GM19099 (cell line): ENCODE results near the gene LRP8.

Source experiments
- POLR2A ChIP-seq: IDR thresholded peaks from 3 replicates; pipeline ENCODE4 v1.6.1; 2011; ENCODE audit warnings: low read depth; ENCODE audit not compliant: insufficient read length; ENCODE audit errors: extremely low read depth

LRP8 gene

DNA sequence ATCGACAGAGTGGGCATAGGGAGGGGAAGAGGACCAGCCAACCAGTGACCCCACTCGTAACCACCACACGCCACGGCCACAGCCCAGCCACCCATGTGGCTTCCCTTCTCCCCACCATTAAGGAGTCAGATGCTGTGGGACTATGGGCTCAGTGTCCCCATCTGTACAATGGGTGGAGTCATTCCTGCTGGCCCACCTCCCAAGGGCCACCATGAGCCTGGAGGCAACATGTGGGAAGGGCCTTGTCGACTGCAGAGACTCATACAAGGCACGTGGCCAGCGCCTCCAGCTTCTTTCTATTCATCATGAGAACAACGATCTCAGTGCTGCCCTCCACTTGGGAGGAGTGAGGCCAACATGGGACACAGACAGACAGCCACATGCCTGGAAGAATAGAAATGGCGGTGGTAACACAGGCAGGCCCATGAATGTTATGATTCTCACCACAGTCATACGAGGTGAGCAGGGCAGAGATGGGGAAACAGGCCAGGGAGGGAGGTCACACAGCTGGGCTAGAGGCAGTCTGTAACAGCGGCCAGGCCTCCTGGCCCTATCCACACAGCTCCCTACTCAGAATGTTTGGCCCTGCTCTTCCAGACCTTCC, 16.1 kb downstream of the LRP8 start:
- TF ChIP-seq POLR2A = no peak

DNA sequence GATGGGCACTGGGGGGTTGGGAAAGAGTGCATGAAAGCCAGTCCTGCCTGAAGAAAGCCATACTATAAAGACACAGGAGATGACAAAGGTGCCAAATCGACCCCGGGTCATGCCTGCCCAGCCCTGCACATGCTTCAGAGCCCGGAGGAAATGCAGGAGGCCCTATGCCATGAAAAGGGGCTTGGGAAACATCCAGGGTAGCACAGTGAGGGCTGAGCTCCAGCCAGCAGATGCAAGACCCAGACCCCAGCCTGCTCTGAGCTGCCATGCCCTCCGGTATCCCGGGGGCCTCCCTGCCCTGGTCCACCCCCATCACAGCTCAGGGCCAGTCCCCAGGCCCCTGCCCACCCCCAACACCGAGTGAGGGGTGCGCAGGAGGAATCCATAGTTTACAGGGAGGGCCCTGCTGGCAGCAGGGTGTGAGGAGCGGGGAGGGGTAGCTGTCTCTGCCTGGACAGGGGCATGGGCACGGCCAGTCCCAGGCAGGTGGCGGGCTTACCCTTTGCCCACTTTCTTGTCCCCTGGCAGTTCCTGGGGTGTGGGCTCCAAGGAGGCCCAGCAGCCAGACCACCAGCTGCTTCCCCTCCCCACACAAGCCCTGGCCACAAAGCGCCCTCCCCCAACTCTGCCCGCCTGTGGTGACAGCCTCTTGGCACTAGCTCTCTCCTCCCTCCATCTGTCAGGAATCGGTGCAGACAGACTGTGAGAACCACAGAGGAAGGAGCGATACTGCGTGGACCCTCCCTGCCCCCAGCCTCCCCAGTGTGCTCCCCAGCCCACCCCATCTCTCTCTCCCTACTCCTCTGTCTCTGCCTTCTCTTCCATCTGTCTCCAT, 16.8 kb downstream of the LRP8 start:
- no peak for TF ChIP-seq POLR2A

DNA sequence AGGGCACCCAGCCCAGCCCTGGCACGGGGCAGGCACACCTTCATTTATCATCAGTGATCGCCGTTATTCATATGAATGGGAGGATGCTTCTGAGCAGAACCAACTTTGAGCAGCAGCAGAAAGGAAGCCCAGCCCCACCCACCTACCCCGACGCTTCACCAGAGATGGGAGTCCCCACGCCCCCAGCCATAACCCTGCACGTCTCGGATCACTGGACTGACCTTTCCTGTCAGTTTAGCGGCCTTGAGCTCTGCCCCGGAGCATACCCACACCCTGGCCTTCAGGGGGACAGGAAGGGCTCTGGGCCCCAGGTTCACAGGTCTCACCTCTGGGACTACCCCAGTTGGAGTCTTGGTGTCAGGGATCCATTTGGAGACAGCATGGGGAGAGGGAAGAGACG, 18.1 kb downstream of the LRP8 start:
- TF ChIP-seq POLR2A = no peak

DNA sequence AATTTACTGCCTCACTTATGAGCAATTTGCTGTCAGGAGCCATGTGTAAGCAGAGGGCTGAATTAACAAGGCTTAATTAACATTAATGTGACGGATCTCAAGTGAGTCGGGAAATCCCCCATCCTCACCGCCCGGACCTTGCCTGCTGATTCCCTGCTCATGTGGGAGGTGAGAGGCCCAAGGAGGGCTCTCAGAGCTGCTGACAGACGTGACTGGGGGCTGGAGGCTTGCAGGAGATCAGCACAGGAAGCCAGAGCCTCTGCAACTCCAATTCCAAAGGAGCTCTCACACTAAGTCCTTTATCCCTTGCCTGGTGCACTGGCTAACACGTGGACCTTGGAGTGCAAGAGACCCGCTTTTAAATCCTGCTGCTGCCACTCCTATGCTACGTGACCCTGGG, 19.4 kb downstream of the LRP8 start:
- TF ChIP-seq POLR2A = no peak

DNA sequence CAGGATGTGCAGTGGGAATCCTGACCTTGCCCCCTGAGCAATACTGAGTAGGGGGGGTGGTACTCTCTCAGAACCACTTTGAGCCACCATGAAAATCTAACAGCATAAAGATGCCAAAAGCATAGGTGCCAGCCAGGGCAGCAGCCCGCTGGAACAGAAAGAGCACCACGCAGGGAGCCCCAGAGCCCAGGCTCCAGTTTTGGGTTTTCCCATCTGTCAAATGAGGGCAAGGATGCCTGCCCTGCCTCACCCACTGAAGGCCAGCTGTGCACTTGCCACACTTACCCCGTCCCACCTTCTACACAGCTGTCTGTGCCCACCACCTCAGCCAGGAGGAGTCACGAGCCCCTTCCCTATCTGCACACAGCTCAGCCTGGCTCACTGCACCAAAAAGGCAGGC, 20.8 kb downstream of the LRP8 start:
- TF ChIP-seq POLR2A = no peak

DNA sequence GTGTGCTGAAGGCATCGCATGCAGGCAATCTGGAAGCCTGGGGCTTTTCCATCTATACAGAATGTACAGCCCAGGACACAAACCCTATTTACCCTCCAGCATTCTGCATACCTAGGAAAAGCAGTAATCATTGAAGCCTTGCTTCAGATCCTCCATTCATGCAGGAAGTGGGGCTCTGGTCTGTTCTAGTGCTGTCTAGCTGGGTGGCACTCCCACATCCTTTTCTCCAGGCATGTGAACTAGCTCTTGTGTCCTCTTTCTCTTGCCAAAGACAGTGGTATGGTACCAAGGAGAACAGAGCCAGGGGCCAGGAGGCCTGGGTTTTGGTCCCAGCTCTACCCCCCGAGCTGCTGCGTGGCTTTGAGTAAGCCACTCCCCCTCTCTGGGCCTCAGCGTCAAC, 21.7 kb downstream of the LRP8 start:
- no peak for TF ChIP-seq POLR2A

DNA sequence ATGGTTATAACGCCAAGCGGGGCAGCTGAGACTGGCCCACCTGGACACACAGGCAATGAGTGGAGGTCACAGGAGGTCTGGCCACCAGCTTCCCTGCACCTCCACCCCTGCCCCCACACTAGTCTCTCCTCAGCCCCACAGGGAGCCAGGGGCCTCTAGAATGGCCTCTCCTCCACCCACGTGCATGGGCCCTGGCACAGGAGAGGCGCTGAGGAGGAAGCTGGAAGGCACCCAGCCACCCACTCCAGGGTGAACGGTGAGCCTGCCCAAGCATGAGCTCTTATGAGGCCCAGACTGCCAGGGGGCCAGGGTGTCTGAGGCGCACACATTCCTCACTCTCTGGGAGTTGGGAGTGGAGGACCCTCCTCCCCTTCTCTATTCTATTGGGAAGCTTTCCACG, 22.2 kb downstream of the LRP8 start:
- no peak for TF ChIP-seq POLR2A

DNA sequence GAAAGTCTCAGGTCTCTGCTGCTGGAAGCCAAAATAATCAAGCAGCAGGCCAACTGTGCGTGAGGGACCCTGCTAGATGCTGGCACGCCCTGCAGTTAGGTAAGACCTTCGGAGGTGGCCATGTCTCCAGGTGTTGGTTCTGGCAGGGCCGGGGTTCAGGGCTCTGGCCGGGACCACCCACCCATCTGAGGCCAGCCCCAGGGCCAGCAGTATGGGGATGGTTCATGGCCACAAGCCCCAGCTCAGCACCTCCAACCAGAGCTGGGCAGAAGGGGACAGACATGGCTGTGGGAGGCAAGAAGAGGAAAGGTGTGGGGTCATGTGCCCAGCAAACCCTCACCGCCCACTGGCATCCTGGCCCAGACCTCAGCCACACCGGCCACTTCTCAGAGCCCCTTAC, 23.3 kb downstream of the LRP8 start:
- TF ChIP-seq POLR2A = no peak

DNA sequence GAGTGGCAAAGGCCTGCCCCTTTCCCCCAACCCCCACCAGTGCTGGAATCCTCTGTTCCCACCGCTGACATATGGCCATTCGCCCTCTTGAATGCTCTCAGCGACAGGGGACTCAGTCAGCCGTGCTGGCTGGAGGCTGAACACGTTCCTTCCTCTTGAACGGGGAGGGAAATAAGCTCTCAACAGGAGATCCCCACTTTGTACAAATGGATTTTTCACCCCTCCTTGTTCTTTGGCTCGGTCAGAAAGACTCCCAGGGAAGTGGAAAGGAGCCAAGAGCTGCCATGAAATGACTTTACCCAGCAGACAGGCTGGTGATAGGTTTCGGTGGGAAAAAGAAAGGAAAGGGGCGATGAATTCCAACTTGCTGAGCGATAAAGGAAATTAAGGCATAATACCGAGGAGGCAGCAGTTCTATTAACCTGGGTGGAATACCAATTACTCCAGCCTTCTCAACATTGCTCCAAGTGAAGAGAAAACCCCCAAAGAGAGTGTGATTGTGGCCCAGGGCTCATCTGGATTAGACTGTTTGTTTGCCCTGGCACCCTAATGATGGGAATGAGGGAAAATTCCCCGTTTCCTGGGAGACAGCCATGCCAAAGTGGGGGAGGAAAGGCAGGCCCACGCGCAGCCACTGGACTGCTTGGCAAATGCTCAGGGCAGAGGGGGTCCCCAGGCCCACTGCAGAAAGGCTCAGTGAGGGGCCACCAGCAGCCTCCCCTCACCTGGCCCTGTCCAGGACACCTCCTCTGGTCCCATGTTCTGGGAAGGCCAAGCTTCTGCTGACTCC, 23.9 kb downstream of the LRP8 start:
- TF ChIP-seq POLR2A = no peak

DNA sequence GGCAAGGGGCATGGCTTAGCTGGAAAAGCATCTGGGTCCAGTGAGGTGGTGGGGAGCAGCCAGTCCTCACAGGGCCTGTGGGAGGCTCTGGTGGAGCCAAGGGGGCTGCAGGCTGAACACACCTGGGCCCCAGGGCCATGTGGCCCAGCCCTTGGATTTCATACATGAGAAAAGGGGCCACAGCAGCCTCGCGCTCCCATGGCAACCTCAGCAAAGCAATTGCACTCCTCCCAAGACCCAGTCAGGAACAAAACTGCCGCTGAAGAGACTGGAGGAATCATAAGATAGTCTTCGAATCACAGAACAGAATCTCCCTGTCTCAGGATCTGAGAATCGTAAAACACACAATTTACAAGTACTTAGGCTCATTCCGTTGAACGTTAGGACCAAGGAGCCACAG, 24.6 kb downstream of the LRP8 start:
- TF ChIP-seq POLR2A = no peak

DNA sequence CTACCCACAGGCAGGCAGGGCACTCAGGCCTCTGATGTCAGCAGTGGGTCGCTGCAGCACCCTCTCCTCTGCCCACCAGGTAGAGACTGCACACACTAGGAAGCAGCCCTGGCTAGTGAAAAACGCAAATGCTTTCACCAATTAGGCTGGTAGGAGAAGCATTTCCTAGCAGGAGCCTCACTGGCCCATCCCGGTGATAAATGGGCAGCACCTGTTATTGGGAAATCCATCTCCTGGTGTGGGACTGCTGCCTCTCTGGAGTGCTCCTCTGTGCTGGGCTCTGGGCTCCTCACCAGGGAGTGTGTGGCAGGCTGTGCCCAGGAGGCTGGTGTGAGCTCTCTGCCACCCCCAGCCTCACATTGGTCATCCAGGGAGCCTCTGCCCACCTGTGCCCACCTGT, 28.6 kb downstream of the LRP8 start:
- no peak for TF ChIP-seq POLR2A

DNA sequence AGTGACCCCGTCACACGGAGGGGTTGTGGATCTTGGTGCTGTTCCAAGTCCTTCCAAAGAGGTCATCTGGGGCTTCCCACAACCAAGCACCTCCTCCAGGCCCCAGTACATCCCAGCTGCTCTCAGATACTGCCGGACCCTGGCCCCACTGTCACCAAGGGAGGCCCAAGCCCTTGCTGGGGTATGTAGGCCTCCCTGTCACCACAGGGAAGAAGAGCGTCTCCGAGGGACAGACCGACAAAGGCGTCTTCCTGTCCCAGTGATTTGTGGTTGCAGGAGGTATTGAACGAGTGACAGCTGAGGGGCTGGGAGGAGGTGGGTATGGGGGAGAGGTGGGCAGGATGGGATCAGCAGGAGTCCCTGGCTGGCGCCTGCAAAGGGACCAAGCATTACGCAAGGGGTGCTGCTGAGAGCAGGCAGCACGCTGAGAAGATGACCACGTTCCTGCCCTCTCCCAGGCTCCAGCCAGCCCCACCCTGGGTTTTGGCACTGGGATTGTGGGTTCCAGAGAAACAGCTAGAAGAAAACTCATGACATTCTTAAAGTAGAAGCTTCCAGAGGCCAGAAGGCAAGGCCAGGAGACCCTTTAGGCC, 29.7 kb downstream of the LRP8 start:
- TF ChIP-seq POLR2A = no peak

DNA sequence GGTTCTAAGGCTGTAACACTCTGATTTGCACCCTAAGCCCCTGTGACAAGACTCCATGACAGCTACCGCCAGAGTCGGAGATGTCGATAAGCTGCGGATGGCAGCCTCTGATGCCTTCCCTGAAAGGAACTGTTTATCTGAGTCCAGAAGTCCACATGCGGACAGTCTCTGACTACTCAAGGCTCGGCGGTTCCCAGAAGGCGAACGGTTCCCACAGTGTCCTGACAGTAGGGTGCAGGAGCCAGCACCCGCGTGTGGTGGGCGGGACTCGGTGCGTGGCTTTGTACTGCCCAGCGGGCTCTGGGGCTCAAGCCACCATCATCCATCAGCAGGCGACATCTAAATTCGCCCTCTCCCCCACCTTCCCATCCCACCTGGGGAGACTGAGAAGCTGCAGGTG, 30.7 kb downstream of the LRP8 start:
- TF ChIP-seq POLR2A = no peak

DNA sequence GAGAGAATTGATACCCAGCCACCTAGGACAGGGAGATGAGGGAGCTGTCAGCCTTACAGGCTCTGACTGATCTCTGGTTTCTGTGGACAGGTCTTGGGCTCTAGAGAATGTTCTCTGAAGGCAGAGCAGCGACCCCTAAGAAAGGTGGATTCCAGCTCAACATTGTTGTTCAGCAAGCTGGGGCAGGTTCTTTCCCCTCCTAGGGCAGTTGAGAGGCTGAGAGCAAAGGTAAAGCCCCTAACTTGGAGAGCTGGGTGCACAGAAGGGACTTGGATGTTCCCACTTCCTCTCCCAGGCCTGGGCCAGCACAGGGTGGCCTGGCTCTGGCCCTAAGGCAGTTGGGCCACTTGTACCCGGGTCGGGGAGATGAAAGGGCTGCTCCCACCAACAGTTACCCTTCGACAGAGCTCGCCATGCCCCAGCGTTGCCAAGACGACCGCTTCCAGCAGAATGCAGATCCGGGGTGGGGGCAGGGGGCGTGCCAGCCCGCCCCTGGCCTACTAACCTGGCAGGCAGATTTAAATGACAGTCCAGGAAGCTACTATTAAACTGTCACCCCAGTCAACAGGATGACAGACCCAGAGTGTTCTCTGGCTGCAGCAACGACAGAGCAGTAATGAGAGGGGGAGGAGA, 31.6 kb downstream of the LRP8 start:
- no peak for TF ChIP-seq POLR2A

DNA sequence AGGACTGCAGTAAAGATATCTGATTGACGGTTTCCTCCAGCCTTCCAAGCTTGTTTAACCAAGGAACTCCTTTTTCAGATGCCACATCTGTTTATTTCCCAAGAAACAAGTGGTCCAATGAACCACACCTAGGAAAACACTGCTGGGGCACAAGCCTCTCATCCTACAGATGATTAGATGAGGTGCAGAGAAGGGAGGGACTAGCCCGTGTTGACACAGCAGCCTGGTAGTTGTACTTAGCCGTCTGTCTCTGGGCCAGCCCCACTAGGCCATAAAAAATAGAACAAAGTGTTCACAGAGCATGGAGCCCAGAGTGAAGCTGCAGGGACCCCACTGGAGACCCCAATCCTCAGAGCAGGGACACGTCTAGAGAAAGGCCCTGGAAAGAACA, 32.1 kb downstream of the LRP8 start:
- no peak for TF ChIP-seq POLR2A
